Measurements from ENCODE around the gene MALSU1.

The MALSU1 gene

DNA sequence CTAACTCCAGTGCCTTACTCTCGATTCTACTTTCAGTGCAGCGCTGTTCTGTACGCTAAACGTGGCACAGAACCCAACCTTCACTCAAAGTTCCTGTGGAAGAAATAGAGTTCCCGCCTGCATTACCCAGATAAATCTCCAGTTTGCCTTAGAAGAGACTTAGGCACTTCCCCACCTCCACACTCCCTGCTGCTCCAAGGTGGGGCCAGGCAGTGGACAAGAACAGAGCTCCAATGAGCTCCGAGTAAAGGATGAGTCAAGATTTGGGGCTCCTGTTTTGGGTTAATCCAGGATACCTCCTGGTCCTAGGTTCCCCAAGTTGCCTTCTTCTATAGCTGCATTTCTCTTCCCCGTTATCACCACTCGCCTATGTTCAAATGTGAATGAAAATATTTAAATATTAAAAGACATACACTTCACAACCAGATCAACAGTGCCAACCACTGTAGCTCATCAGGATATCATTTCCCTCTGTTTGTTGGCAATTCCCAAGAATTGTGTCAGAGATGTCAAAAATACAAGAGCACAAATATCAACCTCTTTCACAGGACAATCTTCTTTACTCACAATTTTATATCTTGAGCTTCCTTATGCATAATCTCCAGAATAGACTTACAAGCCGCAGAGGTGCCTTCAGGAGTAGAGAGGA lies 48.0 kb downstream of the MALSU1 start:
- TF ChIP-seq, protein P1, sequence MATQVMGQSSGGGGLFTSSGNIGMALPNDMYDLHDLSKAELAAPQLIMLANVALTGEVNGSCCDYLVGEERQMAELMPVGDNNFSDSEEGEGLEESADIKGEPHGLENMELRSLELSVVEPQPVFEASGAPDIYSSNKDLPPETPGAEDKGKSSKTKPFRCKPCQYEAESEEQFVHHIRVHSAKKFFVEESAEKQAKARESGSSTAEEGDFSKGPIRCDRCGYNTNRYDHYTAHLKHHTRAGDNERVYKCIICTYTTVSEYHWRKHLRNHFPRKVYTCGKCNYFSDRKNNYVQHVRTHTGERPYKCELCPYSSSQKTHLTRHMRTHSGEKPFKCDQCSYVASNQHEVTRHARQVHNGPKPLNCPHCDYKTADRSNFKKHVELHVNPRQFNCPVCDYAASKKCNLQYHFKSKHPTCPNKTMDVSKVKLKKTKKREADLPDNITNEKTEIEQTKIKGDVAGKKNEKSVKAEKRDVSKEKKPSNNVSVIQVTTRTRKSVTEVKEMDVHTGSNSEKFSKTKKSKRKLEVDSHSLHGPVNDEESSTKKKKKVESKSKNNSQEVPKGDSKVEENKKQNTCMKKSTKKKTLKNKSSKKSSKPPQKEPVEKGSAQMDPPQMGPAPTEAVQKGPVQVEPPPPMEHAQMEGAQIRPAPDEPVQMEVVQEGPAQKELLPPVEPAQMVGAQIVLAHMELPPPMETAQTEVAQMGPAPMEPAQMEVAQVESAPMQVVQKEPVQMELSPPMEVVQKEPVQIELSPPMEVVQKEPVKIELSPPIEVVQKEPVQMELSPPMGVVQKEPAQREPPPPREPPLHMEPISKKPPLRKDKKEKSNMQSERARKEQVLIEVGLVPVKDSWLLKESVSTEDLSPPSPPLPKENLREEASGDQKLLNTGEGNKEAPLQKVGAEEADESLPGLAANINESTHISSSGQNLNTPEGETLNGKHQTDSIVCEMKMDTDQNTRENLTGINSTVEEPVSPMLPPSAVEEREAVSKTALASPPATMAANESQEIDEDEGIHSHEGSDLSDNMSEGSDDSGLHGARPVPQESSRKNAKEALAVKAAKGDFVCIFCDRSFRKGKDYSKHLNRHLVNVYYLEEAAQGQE (IDR thresholded peaks at IDR 0.05; ENCODE audit: insufficient read depth in 1 of 2, low read depth in 2 of 2, low read length in 2 of 2): no peak
- TF ChIP-seq FOXP2 (optimal IDR thresholded peaks at IDR 0.05; ENCODE audit: borderline replicate concordance, extremely low read depth, extremely low read length, insufficient read depth): no peak
- TF ChIP-seq SIN3A (IDR thresholded peaks at IDR 0.05; ENCODE audit: borderline replicate concordance, insufficient read depth, low read length): no peak
- TF ChIP-seq POLR2AphosphoS5 (IDR thresholded peaks at IDR 0.05; ENCODE audit: low read depth, low read length): no peak

DNA sequence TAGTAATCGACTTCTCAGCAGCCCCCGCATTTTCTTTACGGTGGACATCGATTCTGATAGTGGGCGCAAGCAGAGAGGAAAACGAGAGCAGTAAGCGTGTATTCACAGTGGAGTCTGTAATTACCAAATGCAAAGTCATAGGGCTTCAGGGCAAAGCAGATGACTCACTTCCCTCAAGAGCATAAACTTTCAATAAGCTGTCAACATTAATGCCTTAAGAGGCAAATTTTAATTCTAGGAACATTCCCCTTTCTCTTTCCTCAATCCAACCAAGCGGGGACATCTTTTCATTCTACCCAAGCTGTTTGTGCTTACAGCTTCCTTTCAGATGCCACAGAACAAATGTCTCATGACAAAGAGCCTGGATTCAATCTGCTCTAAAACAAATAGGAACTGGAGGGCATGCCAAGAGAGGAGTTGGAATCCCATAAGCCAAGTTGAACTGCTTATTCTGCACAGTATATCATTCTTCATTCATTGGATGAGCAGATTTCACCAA lies 48.6 kb downstream of the MALSU1 start:
- TF ChIP-seq POLR2AphosphoS5 (IDR thresholded peaks at IDR 0.05; ENCODE audit: low read depth, low read length) (no peak), TAF1 (IDR thresholded peaks at IDR 0.05; ENCODE audit: borderline replicate concordance, insufficient read depth, low read length) (peak; percentile 21; the same call in 1 of the 2 replicates), FOXP2 (optimal IDR thresholded peaks at IDR 0.05; ENCODE audit: borderline replicate concordance, extremely low read depth, extremely low read length, insufficient read depth) (no peak), SIN3A (IDR thresholded peaks at IDR 0.05; ENCODE audit: borderline replicate concordance, insufficient read depth, low read length) (peak; percentile 73; the same call in 1 of the 2 replicates)
- TF ChIP-seq, protein P1 (IDR thresholded peaks at IDR 0.05; ENCODE audit: insufficient read depth in 1 of 2, low read depth in 2 of 2, low read length in 2 of 2): no peak

DNA sequence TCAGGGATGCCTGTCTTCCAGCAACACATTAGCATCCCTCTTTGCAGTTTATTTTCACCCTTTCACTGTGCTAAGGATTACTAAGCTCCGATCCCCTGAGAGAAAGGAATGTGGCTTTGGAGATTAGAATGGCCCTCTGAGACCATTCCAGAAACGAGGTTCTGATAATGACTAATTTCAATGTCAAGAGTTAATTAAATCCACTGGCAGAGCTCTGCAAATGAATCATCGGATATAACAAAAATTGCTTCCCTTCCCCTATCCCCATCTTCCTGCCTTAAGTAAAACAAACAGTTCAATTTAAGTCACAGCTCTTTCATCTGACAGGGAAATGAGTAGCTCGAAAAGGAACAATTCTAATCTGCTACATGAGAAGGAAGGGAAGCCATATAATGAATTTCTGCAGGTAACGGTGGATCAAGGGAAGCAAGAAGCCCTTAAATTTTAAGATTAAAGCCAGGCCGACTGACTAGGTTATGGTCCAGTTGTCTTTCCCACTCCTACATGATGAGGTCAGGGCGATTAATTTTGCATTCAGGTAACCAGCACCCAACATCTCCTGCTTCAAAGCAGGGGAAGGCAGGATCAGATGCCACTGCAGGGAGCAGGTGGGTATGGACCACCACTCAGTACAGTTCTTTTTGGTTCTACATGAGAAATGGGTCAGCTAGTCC lies 50.5 kb downstream of the MALSU1 start:
- TF ChIP-seq POLR2AphosphoS5 (IDR thresholded peaks at IDR 0.05; ENCODE audit: low read depth, low read length): no peak
- TF ChIP-seq FOXP2 (optimal IDR thresholded peaks at IDR 0.05; ENCODE audit: borderline replicate concordance, extremely low read depth, extremely low read length, insufficient read depth): no peak
- TF ChIP-seq TAF1 (IDR thresholded peaks at IDR 0.05; ENCODE audit: borderline replicate concordance, insufficient read depth, low read length): no peak
- TF ChIP-seq SIN3A (IDR thresholded peaks at IDR 0.05; ENCODE audit: borderline replicate concordance, insufficient read depth, low read length): no peak
- TF ChIP-seq, protein P1 (IDR thresholded peaks at IDR 0.05; ENCODE audit: insufficient read depth in 1 of 2, low read depth in 2 of 2, low read length in 2 of 2): no peak

DNA sequence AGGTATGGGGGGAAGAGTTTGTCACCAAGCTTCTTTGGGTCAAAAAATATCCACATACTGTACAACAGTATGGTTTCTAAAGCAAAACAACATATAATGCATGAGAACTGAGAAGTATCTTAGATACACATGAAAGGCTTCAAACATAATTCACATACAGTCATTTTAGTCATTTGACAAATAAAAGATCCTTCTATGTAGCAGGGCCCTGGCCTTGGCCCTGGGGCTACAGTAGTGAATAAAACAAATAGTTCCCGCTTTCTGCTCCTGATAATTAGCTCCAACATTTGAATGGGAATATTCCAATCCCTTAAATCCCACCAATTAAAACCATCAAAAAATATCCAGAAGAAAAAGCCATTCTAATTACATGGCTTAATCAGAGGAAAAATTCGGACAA lies 51.3 kb downstream of the MALSU1 start:
- no peak for TF ChIP-seq FOXP2 (optimal IDR thresholded peaks at IDR 0.05; ENCODE audit: borderline replicate concordance, extremely low read depth, extremely low read length, insufficient read depth)
- no peak for TF ChIP-seq POLR2AphosphoS5 (IDR thresholded peaks at IDR 0.05; ENCODE audit: low read depth, low read length)
- TF ChIP-seq, protein P1 (IDR thresholded peaks at IDR 0.05; ENCODE audit: insufficient read depth in 1 of 2, low read depth in 2 of 2, low read length in 2 of 2): no peak
- TF ChIP-seq TAF1 (IDR thresholded peaks at IDR 0.05; ENCODE audit: borderline replicate concordance, insufficient read depth, low read length): no peak
- no peak for TF ChIP-seq SIN3A (IDR thresholded peaks at IDR 0.05; ENCODE audit: borderline replicate concordance, insufficient read depth, low read length)
